ENCODE data around the gene OR10K1.

DNA sequence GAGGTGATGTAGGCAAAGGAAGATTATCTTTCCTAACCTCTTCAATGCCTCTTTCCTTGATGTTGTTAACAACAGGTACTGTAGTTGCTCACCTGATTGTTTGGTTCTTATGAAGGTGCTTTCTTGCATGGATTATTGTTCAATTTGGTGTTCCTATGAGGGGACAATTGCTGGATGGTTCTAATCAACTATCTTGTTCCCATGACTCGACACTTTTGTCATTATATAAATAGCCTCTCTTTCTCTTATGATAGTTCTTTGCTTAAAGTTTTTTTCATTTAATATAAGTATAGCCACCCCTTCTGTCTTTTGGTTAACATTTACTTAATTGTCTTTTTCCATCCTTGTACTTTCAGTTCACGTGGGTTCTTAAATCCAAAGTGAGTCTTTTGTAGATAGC, 45.9 kb downstream of the OR10K1 start:
- TF ChIP-seq, protein P1, sequence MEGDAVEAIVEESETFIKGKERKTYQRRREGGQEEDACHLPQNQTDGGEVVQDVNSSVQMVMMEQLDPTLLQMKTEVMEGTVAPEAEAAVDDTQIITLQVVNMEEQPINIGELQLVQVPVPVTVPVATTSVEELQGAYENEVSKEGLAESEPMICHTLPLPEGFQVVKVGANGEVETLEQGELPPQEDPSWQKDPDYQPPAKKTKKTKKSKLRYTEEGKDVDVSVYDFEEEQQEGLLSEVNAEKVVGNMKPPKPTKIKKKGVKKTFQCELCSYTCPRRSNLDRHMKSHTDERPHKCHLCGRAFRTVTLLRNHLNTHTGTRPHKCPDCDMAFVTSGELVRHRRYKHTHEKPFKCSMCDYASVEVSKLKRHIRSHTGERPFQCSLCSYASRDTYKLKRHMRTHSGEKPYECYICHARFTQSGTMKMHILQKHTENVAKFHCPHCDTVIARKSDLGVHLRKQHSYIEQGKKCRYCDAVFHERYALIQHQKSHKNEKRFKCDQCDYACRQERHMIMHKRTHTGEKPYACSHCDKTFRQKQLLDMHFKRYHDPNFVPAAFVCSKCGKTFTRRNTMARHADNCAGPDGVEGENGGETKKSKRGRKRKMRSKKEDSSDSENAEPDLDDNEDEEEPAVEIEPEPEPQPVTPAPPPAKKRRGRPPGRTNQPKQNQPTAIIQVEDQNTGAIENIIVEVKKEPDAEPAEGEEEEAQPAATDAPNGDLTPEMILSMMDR (IDR thresholded peaks at IDR 0.05): no peak
- TF ChIP-seq POLR2A (IDR thresholded peaks at IDR 0.05): no peak
